Fibroblast of villous mesenchyme (primary cell): Measurements from ENCODE around the gene FKRP. TPM values are rescaled to one million over a fixed set of nuclear protein-coding genes. Genes with fewer than 3 reads are reported as not detected.
"Not testable (repeated sequence)": the region's sequence is repeated elsewhere in the genome, so short reads cannot be mapped to it uniquely, and the experiment has no call there.

ENCODE experiments used
- DNase-seq: peaks from one replicate; pipeline ENCODE4 v3.0.0-alpha.2; 2010; ENCODE audit warnings: low read depth
- H3K4me3 ChIP-seq: 2 replicates; pipeline ENCODE4 v1.5.1; 2011; ENCODE audit warnings: low read depth, mild to moderate bottlenecking, low read length
- small RNA-seq: library from RNA; depleted of rRNA; stranded (forward); fragments of <200 nt; gene quantifications from one replicate; pipeline ENCODE3, GENCODE V24; 2012
- total RNA-seq: library from RNA; depleted of rRNA; stranded (reverse); fragments of >200 nt; gene quantifications from 2 replicates; pipeline ENCODE4 v1.2.3, GENCODE V29; 2012
- TF ChIP-seq, protein P1 (sequence below): IDR thresholded peaks from 2 replicates; pipeline ENCODE4 v1.5.1; 2012; ENCODE audit warnings: low read depth, mild to moderate bottlenecking, low read length; ENCODE audit not compliant: insufficient read depth

The FKRP gene
- total RNA-seq, 1 donor: 18.1 TPM

DNA sequence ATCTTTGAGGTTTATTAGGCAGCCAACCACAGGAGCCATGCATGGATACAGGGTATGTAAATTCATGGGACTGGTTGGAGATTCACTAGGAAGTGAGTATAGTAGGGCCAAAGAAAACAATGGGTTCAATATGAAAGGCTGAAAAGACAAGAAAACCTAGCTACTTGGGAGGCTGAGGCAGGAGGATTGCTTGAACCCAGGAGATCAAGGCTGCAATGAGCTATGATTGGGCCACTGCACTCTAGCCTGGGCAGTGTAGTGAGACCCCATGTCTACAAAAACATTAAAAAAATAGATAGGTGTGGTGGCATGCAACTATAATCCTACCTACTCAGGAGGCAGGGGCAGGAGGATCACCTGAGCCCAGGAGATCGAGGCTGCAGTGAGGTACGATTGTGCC is 52.9 kb downstream of the FKRP start:
- H3K4me3 ChIP-seq: no peak overlapping the region
- TF ChIP-seq, protein P1, sequence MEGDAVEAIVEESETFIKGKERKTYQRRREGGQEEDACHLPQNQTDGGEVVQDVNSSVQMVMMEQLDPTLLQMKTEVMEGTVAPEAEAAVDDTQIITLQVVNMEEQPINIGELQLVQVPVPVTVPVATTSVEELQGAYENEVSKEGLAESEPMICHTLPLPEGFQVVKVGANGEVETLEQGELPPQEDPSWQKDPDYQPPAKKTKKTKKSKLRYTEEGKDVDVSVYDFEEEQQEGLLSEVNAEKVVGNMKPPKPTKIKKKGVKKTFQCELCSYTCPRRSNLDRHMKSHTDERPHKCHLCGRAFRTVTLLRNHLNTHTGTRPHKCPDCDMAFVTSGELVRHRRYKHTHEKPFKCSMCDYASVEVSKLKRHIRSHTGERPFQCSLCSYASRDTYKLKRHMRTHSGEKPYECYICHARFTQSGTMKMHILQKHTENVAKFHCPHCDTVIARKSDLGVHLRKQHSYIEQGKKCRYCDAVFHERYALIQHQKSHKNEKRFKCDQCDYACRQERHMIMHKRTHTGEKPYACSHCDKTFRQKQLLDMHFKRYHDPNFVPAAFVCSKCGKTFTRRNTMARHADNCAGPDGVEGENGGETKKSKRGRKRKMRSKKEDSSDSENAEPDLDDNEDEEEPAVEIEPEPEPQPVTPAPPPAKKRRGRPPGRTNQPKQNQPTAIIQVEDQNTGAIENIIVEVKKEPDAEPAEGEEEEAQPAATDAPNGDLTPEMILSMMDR: no peak
- no peak for DNase-seq

DNA sequence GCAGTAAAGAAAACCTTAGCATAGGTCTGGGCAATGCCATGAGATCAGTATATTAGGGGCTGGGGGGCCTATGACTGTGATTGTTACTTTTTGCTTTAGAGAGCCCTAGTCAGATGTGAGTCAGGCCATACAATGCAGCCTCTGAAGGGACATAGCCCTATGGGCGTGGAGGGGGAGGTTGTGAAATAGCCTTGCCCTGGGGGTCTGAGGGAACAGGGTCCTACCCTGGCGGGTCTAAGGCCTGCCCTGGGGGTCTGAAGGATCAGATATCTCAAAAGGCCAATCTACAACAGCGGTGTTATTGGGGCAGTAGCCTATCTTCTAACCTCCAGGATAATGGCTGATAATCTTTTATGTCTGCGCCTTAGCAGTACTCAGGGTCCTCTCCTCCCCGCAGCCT is 56.3 kb downstream of the FKRP start:
- no peak for DNase-seq
- H3K4me3 ChIP-seq: no peak overlapping the region
- TF ChIP-seq, protein P1: no peak

DNA sequence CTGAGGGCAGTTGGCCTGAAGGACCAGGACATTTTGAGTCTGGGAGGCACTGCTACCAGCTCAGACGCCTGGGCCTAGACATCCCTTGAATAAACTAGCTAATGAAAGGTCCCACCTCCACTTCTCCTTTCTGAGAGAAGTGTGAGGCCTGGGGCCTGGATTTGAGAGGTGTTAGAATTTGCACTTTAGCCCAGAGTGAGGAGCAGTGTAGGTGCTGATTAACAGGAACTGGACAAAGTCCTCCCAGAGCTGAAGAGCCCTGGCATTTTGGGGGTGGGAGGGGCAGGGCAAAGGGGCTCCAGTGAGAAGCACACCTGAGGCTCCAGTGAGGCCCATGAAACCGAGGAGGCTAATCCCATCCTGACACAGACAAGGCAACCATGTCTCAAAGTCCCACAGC is 57.7 kb downstream of the FKRP start:
- TF ChIP-seq, protein P1: no peak
- H3K4me3 ChIP-seq: no peak overlapping the region
- DNase-seq: no peak

GRCh38 chr19:46804432-46804831 is 58.6 kb downstream of the FKRP start:
- H3K4me3 ChIP-seq, DNase-seq: not testable (repeated sequence)

DNA sequence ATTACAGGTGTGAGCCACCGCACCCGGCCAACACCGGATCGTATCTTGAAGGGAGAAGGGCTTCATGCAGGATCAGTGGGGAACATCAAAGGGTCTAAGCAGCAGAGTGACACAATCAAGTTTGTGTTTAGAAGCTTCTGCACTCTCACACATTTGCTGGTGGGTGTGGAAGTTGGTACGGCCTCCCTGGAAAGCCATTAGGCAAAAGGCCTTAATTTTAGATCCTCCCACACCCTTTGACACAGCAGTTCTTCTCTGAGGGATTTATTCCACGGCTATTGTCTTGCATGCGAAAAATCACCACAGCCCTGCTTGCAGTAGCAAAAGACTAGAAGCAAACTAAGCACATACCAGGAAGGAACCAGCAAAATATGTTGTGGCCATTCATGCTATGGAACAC is 60.8 kb downstream of the FKRP start:
- H3K4me3 ChIP-seq: no peak overlapping the region
- no peak for DNase-seq

More for the DNA sequence above, 60.8 kb downstream of the FKRP start:
- TF ChIP-seq, protein P1: no peak

Small RNA genes within 50 kb of the gene (small RNA-seq; reads per million reads assigned to genes)
- 0.38 reads per million for gene MIR320E
- not detected for gene RF00019

Other genes with a start within 250 kb of the FKRP start
- gene CALM3, start 144.7 kb upstream of the FKRP start, total RNA-seq: 124 and 213 TPM in 2 replicates
- gene PTGIR, start 121.0 kb upstream of the FKRP start, total RNA-seq: 3.5 and 5.5 TPM in 2 replicates
- gene GNG8, start 109.9 kb upstream of the FKRP start, total RNA-seq: not detected in 2 replicates
- 5.2 and 11.3 TPM in 2 replicates for gene DACT3, start 84.9 kb upstream of the FKRP start, total RNA-seq
- 11.7 and 12.2 TPM in 2 replicates for gene PRKD2, start 28.9 kb upstream of the FKRP start, total RNA-seq
- gene STRN4, start 393 bp downstream of the FKRP start, total RNA-seq: 66.5 and 75.1 TPM in 2 replicates
- 196 and 224 TPM in 2 replicates for gene SLC1A5, start 42.5 kb downstream of the FKRP start, total RNA-seq
- gene AP2S1, start 104.8 kb downstream of the FKRP start, total RNA-seq: 113 and 166 TPM in 2 replicates
- gene ARHGAP35, start 114.9 kb downstream of the FKRP start, total RNA-seq: 31.5 and 36.7 TPM in 2 replicates